IMR-90 (cell line): ENCODE data around the gene KNL1. TPM values are rescaled to one million over a fixed set of nuclear protein-coding genes. Genes with fewer than 3 reads are reported as not detected.

Experiments used
- ATAC-seq: fragments of 200-7000 bp; cut with Tn5 transposase; 2 replicates; pipeline ENCODE4 v1.9.1; 2020; ENCODE audit warnings: low read depth, mild to moderate bottlenecking, moderate library complexity
- BruUV-seq: library from RNA; stranded (reverse); fragments of 400-500 nt; replicated peaks from 2 replicates; lab custom pipeline; 2021; lab: Mats Ljungman, UMichigan
- CTCF ChIA-PET: fragments of 300-600 bp; formaldehyde crosslinking; extraction: SDS; loops from one replicate; lab custom pipeline; 2021; ENCODE audit warnings: antibody characterized with exemption; lab: Yijun Ruan, JAX
- POLR2A ChIA-PET: fragments of 300-600 bp; sonication (Branson Sonifier 250); formaldehyde crosslinking; loops from one replicate; lab custom pipeline; 2022; ENCODE audit warnings: antibody characterized with exemption; ENCODE audit not compliant: unreplicated experiment; lab: Charles Lee
- DNase-seq: peaks from one replicate; pipeline ENCODE4 v3.0.0; 2013
- H2AFZ ChIP-seq: replicated peaks from 2 replicates; pipeline ENCODE3; 2013; ENCODE audit warnings: low read length, mild to moderate bottlenecking; ENCODE audit not compliant: poor library complexity
- H2AK5ac ChIP-seq: 2 replicates; pipeline ENCODE4 v1.6.1; 2013; ENCODE audit warnings: low read depth, low read length, inconsistent platforms
- H2AK9ac ChIP-seq: replicated peaks from 2 replicates; pipeline ENCODE3; 2013; ENCODE audit warnings: mild to moderate bottlenecking, low read depth, low read length, moderate library complexity; ENCODE audit not compliant: poor library complexity
- H2BK120ac ChIP-seq: 2 replicates; pipeline ENCODE4 v1.6.1; 2013; ENCODE audit warnings: low read depth, low read length, inconsistent platforms
- H2BK15ac ChIP-seq: 3 replicates; pipeline ENCODE4 v1.6.1; 2013; ENCODE audit warnings: low read depth, low read length, inconsistent platforms
- H2BK20ac ChIP-seq: 2 replicates; pipeline ENCODE4 v1.6.1; 2013; ENCODE audit warnings: low read depth, mild to moderate bottlenecking, inconsistent platforms, low read length, moderate library complexity
- H2BK5ac ChIP-seq: 2 replicates; pipeline ENCODE4 v1.6.1; 2013; ENCODE audit warnings: mild to moderate bottlenecking, low read depth, low read length, inconsistent platforms; ENCODE audit not compliant: poor library complexity, severe bottlenecking
- H3K14ac ChIP-seq: replicated peaks from 2 replicates; pipeline ENCODE4 v1.6.1; 2013; ENCODE audit warnings: low read depth, low read length, inconsistent platforms
- H3K18ac ChIP-seq: 2 replicates; pipeline ENCODE4 v1.6.1; 2013; ENCODE audit warnings: low read depth, low read length, control low read depth
- H3K23ac ChIP-seq: 2 replicates; pipeline ENCODE4 v1.6.1; 2013; ENCODE audit warnings: low read depth, low read length, inconsistent platforms
- H3K27ac ChIP-seq: 2 replicates; pipeline ENCODE4 v1.5.1; 2013; ENCODE audit warnings: mild to moderate bottlenecking, control low read depth, low read length; ENCODE audit not compliant: insufficient read depth
- H3K27me3 ChIP-seq: 2 replicates; pipeline ENCODE4 v1.6.1; 2013; ENCODE audit warnings: low read length; ENCODE audit not compliant: control insufficient read depth, insufficient read depth
- H3K36me3 ChIP-seq: 2 replicates; pipeline ENCODE4 v1.6.1; 2013; ENCODE audit warnings: low read length, mixed read lengths; ENCODE audit not compliant: control insufficient read depth, insufficient read depth
- H3K4ac ChIP-seq: 2 replicates; pipeline ENCODE4 v1.6.1; 2013; ENCODE audit warnings: low read depth, low read length, inconsistent platforms
- H3K4me1 ChIP-seq: 2 replicates; pipeline ENCODE4 v1.6.1; 2013; ENCODE audit warnings: low read length, mixed read lengths; ENCODE audit not compliant: control insufficient read depth, insufficient read depth
- H3K4me2 ChIP-seq: 2 replicates; pipeline ENCODE4 v1.6.1; 2013; ENCODE audit warnings: low read depth, mild to moderate bottlenecking, control low read depth, low read length, moderate library complexity
- H3K4me3 ChIP-seq: 2 replicates; pipeline ENCODE4 v1.5.1; 2013; ENCODE audit warnings: low read depth, mild to moderate bottlenecking, control low read depth, low read length, moderate library complexity; ENCODE audit not compliant: insufficient read depth
- H3K56ac ChIP-seq: 2 replicates; pipeline ENCODE4 v1.6.1; 2013; ENCODE audit warnings: low read length, inconsistent platforms; ENCODE audit not compliant: insufficient read depth; ENCODE audit errors: extremely low read depth
- H3K79me1 ChIP-seq, 2 experiments: 2 replicates each; pipeline ENCODE4 v1.6.1; 2013; ENCODE audit warnings: low read length in 2 of 2, inconsistent platforms in 1 of 2, low read depth in 1 of 2
- H3K9ac ChIP-seq: 2 replicates; pipeline ENCODE4 v1.6.1; 2013; ENCODE audit warnings: low read depth, low read length, control low read depth
- H3K9me1 ChIP-seq: 2 replicates; pipeline ENCODE4 v1.6.1; 2013; ENCODE audit warnings: low read length, inconsistent platforms; ENCODE audit not compliant: insufficient read depth
- H3K9me3 ChIP-seq: 2 replicates; pipeline ENCODE4 v1.6.1; 2013; ENCODE audit warnings: low read length; ENCODE audit not compliant: control insufficient read depth, insufficient read depth
- H4K20me1 ChIP-seq: 2 replicates; pipeline ENCODE4 v1.6.1; 2013; ENCODE audit warnings: low read length, inconsistent platforms; ENCODE audit not compliant: insufficient read depth
- H4K5ac ChIP-seq: 2 replicates; pipeline ENCODE4 v1.6.1; 2013; ENCODE audit warnings: mild to moderate bottlenecking, low read depth, low read length, control low read depth
- H4K8ac ChIP-seq, 2 experiments: 2 replicates each; pipeline ENCODE4 v1.6.1; 2013; ENCODE audit warnings: low read depth in 2 of 2, low read length in 2 of 2, control low read depth in 1 of 2, inconsistent platforms in 1 of 2
- H4K91ac ChIP-seq: 2 replicates; pipeline ENCODE4 v1.6.1; 2013; ENCODE audit warnings: low read depth, low read length, inconsistent platforms; ENCODE audit not compliant: insufficient read depth
- BHLHE40 ChIP-seq: fragments of 150-350 bp; IDR thresholded peaks from 2 replicates; pipeline ENCODE4 v1.6.1; 2016; ENCODE audit warnings: mild to moderate bottlenecking, low read depth, low read length
- CEBPB ChIP-seq: IDR thresholded peaks from 2 replicates; pipeline ENCODE4 v1.6.1; 2012; ENCODE audit warnings: low read depth, low read length, improper control_type of control experiment
- CHD1 ChIP-seq: IDR thresholded peaks from 2 replicates; pipeline ENCODE4 v1.6.1; 2012; ENCODE audit warnings: low read depth, low read length, improper control_type of control experiment
- FOS ChIP-seq: fragments of 150-350 bp; IDR thresholded peaks from 2 replicates; pipeline ENCODE4 v1.6.1; 2016; ENCODE audit warnings: low read depth, low read length
- MAFK ChIP-seq: IDR thresholded peaks from 2 replicates; pipeline ENCODE4 v1.6.1; 2012; ENCODE audit warnings: low read depth, low read length, improper control_type of control experiment
- POLR2A ChIP-seq: IDR thresholded peaks from 2 replicates; pipeline ENCODE4 v1.6.1; 2012; ENCODE audit warnings: mild to moderate bottlenecking, low read depth, low read length
- RAD21 ChIP-seq: IDR thresholded peaks from 2 replicates; pipeline ENCODE4 v1.6.1; 2012; ENCODE audit warnings: low read length, improper control_type of control experiment
- RCOR1 ChIP-seq: IDR thresholded peaks from 2 replicates; pipeline ENCODE4 v1.6.1; 2012; ENCODE audit warnings: mild to moderate bottlenecking, low read length, improper control_type of control experiment; ENCODE audit not compliant: insufficient replicate concordance
- SMC3 ChIP-seq: fragments of 150-350 bp; IDR thresholded peaks from 2 replicates; pipeline ENCODE4 v1.6.1; 2016; ENCODE audit warnings: low read depth, mild to moderate bottlenecking, antibody characterized with exemption, low read length, moderate library complexity
- WGBS, 2 experiments: methylation state at CpG; one replicate each; pipeline versions ENCODE4 v1.1.5 to v1.1.7; 2013; ENCODE audit warnings: missing lambda C conversion rate in 2 of 2; ENCODE audit not compliant: insufficient read length in 1 of 2; ENCODE audit errors: extremely low coverage in 2 of 2; 5-methylcytosine and 5-hydroxymethylcytosine counted together
- dilution Hi-C: fragments of 300-500 bp; cut with HindIII; formaldehyde crosslinking; loops from one replicate; pipeline ENCODE4 v1.14.3; 2018; ENCODE audit warnings: low sequenced_read_pairs; ENCODE audit not compliant: unreplicated experiment
- in situ Hi-C: fragments of 300-500 bp; cut with MboI; formaldehyde crosslinking; loops from 3 replicates; pipeline ENCODE4 v1.14.3; 2019; ENCODE audit warnings: low sequenced_read_pairs, inconsistent platforms, mixed read lengths
- intact Hi-C: fragments of 100-400 bp; cut with micrococcal nuclease; formaldehyde crosslinking; loops from 2 replicates; pipeline ENCODE4 v1.10.0; 2022
- polyA plus RNA-seq, 3 experiments: library from polyadenylated mRNA; depleted of rRNA; stranded (reverse); fragments of >200 nt; gene quantifications; 2 replicates each; pipeline ENCODE4 v1.2.3, GENCODE V29; 2012; ENCODE audit warnings: low replicate concordance in 1 of 3
- total RNA-seq: library from RNA; depleted of rRNA; stranded (reverse); fragments of >200 nt; gene quantifications from 2 replicates; pipeline ENCODE4 v1.2.3, GENCODE V29; 2012
- TF ChIP-seq, protein P1 (sequence below): conservative IDR thresholded peaks from 2 replicates; pipeline ENCODE4 v1.5.1; 2012; ENCODE audit warnings: mild to moderate bottlenecking, low read depth, low read length, improper control_type of control experiment

The KNL1 gene
- total and polyA plus RNA-seq, 2 of the 4 experiments (the other 2 are of a cell fraction), result 3.1 to 25.1 TPM

DNA sequence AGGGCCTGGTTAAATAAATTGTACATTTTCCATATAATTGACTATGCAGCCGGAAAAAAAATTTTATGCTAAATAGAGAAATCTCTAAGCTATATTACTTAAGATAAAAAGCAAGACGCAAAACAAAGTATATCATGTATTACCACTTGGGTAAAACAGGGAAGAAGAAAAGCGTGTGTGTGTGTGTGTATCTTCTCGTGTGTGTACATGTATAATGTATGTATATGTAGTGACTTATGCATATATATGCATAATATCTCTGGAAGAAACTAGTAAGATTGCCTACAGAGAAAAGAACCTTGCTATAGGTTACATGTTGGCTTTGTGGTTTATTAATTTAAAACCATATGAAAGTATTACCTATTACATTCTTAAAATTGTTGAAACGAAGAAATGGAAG, 19.0 kb downstream of the KNL1 start:
- no peak for DNase-seq
- H3K14ac ChIP-seq, result no peak overlapping the region
- dilution Hi-C loops, result no loop called here
- in situ Hi-C loops, result no loop called here
- no peak overlapping the region for H3K4ac ChIP-seq
- no peak overlapping the region for H3K56ac ChIP-seq
- no peak overlapping the region for H4K91ac ChIP-seq
- no peak overlapping the region for H4K5ac ChIP-seq
- no CpG with 5 or more reads among the region's 5 CpGs for WGBS, 2 experiments
- no peaks in the 10 kb centered on the region; the same call in 1 of the 2 replicates for H3K9me1 ChIP-seq
- no peak overlapping the region for H2AK5ac ChIP-seq
- no peaks in the 10 kb centered on the region for H3K4me1 ChIP-seq
- ChIA-PET POLR2A (no interaction called here), CTCF (interaction anchor here (0.6 kb wide), 1 partner anchor 245 kb away, joined by 5 read pairs; no protein-coding TSS in a partner anchor)
- no peak overlapping the region for H2AK9ac ChIP-seq
- H3K18ac ChIP-seq, result no peak overlapping the region
- BruUV-seq, result no TSS peak
- no peak overlapping the region for H2BK120ac ChIP-seq
- H2BK5ac ChIP-seq, result no peak overlapping the region
- H3K4me3 ChIP-seq, result no peak overlapping the region
- H2AFZ ChIP-seq, result no peak overlapping the region
- no peak for ATAC-seq
- no peaks in the 10 kb centered on the region for H3K27me3 ChIP-seq
- H3K79me1 ChIP-seq, result no peaks in the 10 kb centered on the region
- H4K8ac ChIP-seq, result no peak overlapping the region
- intact Hi-C loops, result no loop called here
- H3K9me3 ChIP-seq, result no peaks in the 10 kb centered on the region
- no peak overlapping the region for H3K27ac ChIP-seq
- H3K36me3 ChIP-seq, result no peaks in the 10 kb centered on the region
- H4K20me1 ChIP-seq, result no peaks in the 10 kb centered on the region
- no peak overlapping the region for H3K4me2 ChIP-seq
- TF ChIP-seq MAFK, result no peak
- TF ChIP-seq POLR2A, result no peak
- TF ChIP-seq, protein P1, sequence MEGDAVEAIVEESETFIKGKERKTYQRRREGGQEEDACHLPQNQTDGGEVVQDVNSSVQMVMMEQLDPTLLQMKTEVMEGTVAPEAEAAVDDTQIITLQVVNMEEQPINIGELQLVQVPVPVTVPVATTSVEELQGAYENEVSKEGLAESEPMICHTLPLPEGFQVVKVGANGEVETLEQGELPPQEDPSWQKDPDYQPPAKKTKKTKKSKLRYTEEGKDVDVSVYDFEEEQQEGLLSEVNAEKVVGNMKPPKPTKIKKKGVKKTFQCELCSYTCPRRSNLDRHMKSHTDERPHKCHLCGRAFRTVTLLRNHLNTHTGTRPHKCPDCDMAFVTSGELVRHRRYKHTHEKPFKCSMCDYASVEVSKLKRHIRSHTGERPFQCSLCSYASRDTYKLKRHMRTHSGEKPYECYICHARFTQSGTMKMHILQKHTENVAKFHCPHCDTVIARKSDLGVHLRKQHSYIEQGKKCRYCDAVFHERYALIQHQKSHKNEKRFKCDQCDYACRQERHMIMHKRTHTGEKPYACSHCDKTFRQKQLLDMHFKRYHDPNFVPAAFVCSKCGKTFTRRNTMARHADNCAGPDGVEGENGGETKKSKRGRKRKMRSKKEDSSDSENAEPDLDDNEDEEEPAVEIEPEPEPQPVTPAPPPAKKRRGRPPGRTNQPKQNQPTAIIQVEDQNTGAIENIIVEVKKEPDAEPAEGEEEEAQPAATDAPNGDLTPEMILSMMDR, result no peak
- no peak for TF ChIP-seq CEBPB
- no peak for TF ChIP-seq FOS
- TF ChIP-seq SMC3, result no peak
- TF ChIP-seq RAD21, result no peak
- TF ChIP-seq BHLHE40, result no peak
- no peak for TF ChIP-seq RCOR1
- no peak for TF ChIP-seq CHD1
- H2BK15ac ChIP-seq, result no peak overlapping the region
- no peak overlapping the region for H3K23ac ChIP-seq
- H3K9ac ChIP-seq, result no peak overlapping the region
- no peak overlapping the region for H2BK20ac ChIP-seq
